GM23248 (cell line): Measurements from ENCODE around the gene CD300A. TPM values are rescaled to one million over a fixed set of nuclear protein-coding genes. Genes with fewer than 3 reads are reported as not detected.
"Not testable (repeated sequence)": the region's sequence is repeated elsewhere in the genome, so short reads cannot be mapped to it uniquely, and the experiment has no call there.

Experiments used
- DNase-seq: peaks from one replicate; pipeline ENCODE4 v3.0.0-alpha.2; 2015
- H2AFZ ChIP-seq: fragments of 200-600 bp; sonication (generic); 2 replicates; pipeline ENCODE4 v1.6.1; 2016; ENCODE audit warnings: antibody characterized with exemption
- H3F3A ChIP-seq: fragments of 200-600 bp; sonication (generic); 2 replicates; pipeline ENCODE4 v1.6.1; 2016; ENCODE audit warnings: mild to moderate bottlenecking, antibody characterized with exemption, mixed run types; ENCODE audit not compliant: insufficient read depth
- H3K27ac ChIP-seq: fragments of 200-600 bp; sonication (generic); 2 replicates; pipeline ENCODE4 v1.5.1; 2016; ENCODE audit warnings: mild to moderate bottlenecking
- H3K27me3 ChIP-seq: fragments of 200-600 bp; sonication (generic); replicated peaks from 2 replicates; pipeline ENCODE4 v1.6.1; 2016; ENCODE audit warnings: mild to moderate bottlenecking; ENCODE audit not compliant: insufficient read depth
- H3K36me3 ChIP-seq: fragments of 200-600 bp; sonication (generic); 2 replicates; pipeline ENCODE4 v1.6.1; 2016; ENCODE audit warnings: low read depth, mild to moderate bottlenecking
- H3K4me1 ChIP-seq: fragments of 200-600 bp; sonication (generic); 2 replicates; pipeline ENCODE4 v1.6.1; 2016; ENCODE audit warnings: mild to moderate bottlenecking; ENCODE audit not compliant: insufficient read depth
- H3K4me2 ChIP-seq: fragments of 200-600 bp; sonication (generic); one replicate; pipeline ENCODE4 v1.6.1; 2016; ENCODE audit warnings: mild to moderate bottlenecking; ENCODE audit not compliant: unreplicated experiment
- H3K4me3 ChIP-seq: fragments of 200-600 bp; sonication (generic); 2 replicates; pipeline ENCODE4 v1.5.1; 2016; ENCODE audit warnings: mild to moderate bottlenecking
- H3K79me2 ChIP-seq: fragments of 200-600 bp; sonication (generic); 2 replicates; pipeline ENCODE4 v1.6.1; 2016; ENCODE audit warnings: mild to moderate bottlenecking; ENCODE audit not compliant: insufficient read depth
- H3K9ac ChIP-seq: fragments of 200-600 bp; sonication (generic); 2 replicates; pipeline ENCODE4 v1.6.1; 2016; ENCODE audit warnings: mild to moderate bottlenecking
- H3K9me2 ChIP-seq: fragments of 200-600 bp; sonication (generic); 2 replicates; pipeline ENCODE4 v1.6.1; 2016; ENCODE audit warnings: mixed run types, mild to moderate bottlenecking, moderate library complexity; ENCODE audit not compliant: insufficient read depth
- H3K9me3 ChIP-seq: fragments of 200-600 bp; sonication (generic); one replicate; pipeline ENCODE4 v1.6.1; 2017; ENCODE audit warnings: low read depth
- H4K20me1 ChIP-seq: fragments of 200-600 bp; sonication (generic); 2 replicates; pipeline ENCODE4 v1.6.0; 2016; ENCODE audit not compliant: insufficient read depth
- EZH2 ChIP-seq: fragments of 200-600 bp; sonication (generic); IDR thresholded peaks from 2 replicates; pipeline ENCODE4 v1.6.1; 2018; ENCODE audit warnings: antibody characterized with exemption, mild to moderate bottlenecking; ENCODE audit not compliant: insufficient read depth, poor library complexity, severe bottlenecking
- EZH2phosphoT487 ChIP-seq: fragments of 200-600 bp; sonication (generic); IDR thresholded peaks from 2 replicates; pipeline ENCODE4 v1.6.1; 2018; ENCODE audit warnings: antibody characterized with exemption, moderate library complexity, mild to moderate bottlenecking, low read depth; ENCODE audit not compliant: insufficient read depth
- WGBS, 2 experiments: methylation state at CpG; one replicate each; pipeline ENCODE4 v1.1.6; 2015 to 2017; ENCODE audit warnings: low lambda C conversion rate in 2 of 2, low coverage in 1 of 2; ENCODE audit errors: missing lambda C conversion rate in 2 of 2; 5-methylcytosine and 5-hydroxymethylcytosine counted together
- in situ Hi-C: fragments of 300-500 bp; cut with MboI; formaldehyde crosslinking; loops from 2 replicates; pipeline ENCODE4 v1.15.0; 2020
- polyA plus RNA-seq: library from polyadenylated mRNA; unstranded; fragments of >200 nt; fragmentation: Nextera tagmentation; extraction: Ambion mirVana; gene quantifications from 2 replicates; pipeline ENCODE4 v1.2.1, GENCODE V29; 2016
- total RNA-seq: library from RNA; depleted of rRNA; stranded (reverse); fragments of >200 nt; shearing (Covaris generic); gene quantifications from 2 replicates; pipeline ENCODE4 v1.2.3, GENCODE V29; 2014

The CD300A gene
- total and polyA plus RNA-seq, 2 experiments from 2014 or later, result not detected

GRCh38 chr17:74502861-74503260, 36.4 kb downstream of the CD300A start:
- Histone ChIP-seq H3K4me1 (no peaks in the 10 kb centered on the region), H3K4me2 (no peak overlapping the region), H3K9ac (no peak overlapping the region), H3K27ac (no peak overlapping the region), H3K9me3 (no peaks in the 10 kb centered on the region), H4K20me1 (no peaks in the 10 kb centered on the region), H3F3A (no peaks in the 10 kb centered on the region), H3K27me3 (no peaks in the 10 kb centered on the region), H3K9me2 (no peaks in the 10 kb centered on the region), H2AFZ (no peak overlapping the region), H3K36me3 (no peaks in the 10 kb centered on the region), H3K4me3 (no peak overlapping the region), H3K79me2 (no peaks in the 10 kb centered on the region)
- WGBS, 2 experiments, result 62 to 76% methylated on average over 6 of the region's 6 CpGs
- DNase-seq, result no peak
- TF ChIP-seq EZH2phosphoT487, result no peak
- no peak for TF ChIP-seq EZH2
- in situ Hi-C loops, result no loop called here

- H3K9me3 ChIP-seq, H3K27ac ChIP-seq, H3K9me2 ChIP-seq, H3K9ac ChIP-seq, H4K20me1 ChIP-seq, H3K4me2 ChIP-seq, H3K79me2 ChIP-seq, in situ Hi-C loops, H3K36me3 ChIP-seq, H3K27me3 ChIP-seq, H2AFZ ChIP-seq, H3K4me3 ChIP-seq, H3K4me1 ChIP-seq, H3F3A ChIP-seq: not testable (repeated sequence)
- WGBS, 2 experiments, result 55 to 58% methylated on average over 5 of the region's 5 CpGs
- DNase-seq, result peak; percentile 36
Measured at GRCh38 chr17:74503949-74504348, 37.5 kb downstream of the CD300A start.

GRCh38 chr17:74508156-74508555, 41.7 kb downstream of the CD300A start:
- Histone ChIP-seq H3K4me1 (peaks cover 18% of the 10 kb centered on the region), H2AFZ (no peak overlapping the region), H3K4me2 (no peak overlapping the region), H4K20me1 (no peaks in the 10 kb centered on the region), H3K9ac (no peak overlapping the region), H3K36me3 (no peaks in the 10 kb centered on the region), H3K79me2 (no peaks in the 10 kb centered on the region), H3K27ac (no peak overlapping the region), H3K9me3 (no peaks in the 10 kb centered on the region), H3K9me2 (no peaks in the 10 kb centered on the region), H3F3A (peaks cover 19% of the 10 kb centered on the region), H3K27me3 (no peaks in the 10 kb centered on the region), H3K4me3 (no peak overlapping the region)
- no peak for DNase-seq
- TF ChIP-seq EZH2 (no peak), EZH2phosphoT487 (no peak)
- in situ Hi-C loops, result no loop called here

DNA sequence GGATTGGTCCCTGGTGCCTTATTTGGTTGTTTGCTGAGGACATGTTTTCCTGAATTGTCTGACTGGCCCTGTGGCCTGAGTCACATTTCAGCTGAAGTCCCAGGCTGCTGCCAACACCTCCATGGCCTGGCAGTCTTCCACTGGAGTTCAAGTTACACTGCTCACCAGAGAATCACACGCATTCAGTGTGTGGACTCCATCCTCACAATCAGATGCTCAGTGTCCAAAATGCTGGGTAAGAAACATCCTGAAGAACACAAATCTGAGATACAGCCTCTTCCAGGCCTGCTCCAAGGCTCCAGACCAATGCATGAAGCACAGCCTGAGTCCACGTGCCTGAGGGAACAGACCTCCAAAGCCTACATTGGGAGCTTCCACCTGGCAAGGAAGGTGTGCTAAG, 45.6 kb downstream of the CD300A start:
- Histone ChIP-seq H4K20me1 (no peaks in the 10 kb centered on the region), H3K27me3 (no peaks in the 10 kb centered on the region), H3K4me2 (peak overlapping the region; percentile 80), H3K9me2 (no peaks in the 10 kb centered on the region), H3K27ac (peak overlapping the region; percentile 98), H3F3A (peaks cover 36% of the 10 kb centered on the region), H3K9me3 (no peaks in the 10 kb centered on the region), H2AFZ (peak overlapping the region; percentile 15; the same call in 1 of the 2 replicates), H3K79me2 (no peaks in the 10 kb centered on the region), H3K4me1 (peaks cover 18% of the 10 kb centered on the region), H3K9ac (peak overlapping the region; percentile 82), H3K36me3 (no peaks in the 10 kb centered on the region), H3K4me3 (no peak overlapping the region)
- TF ChIP-seq EZH2phosphoT487 (no peak), EZH2 (no peak)
- in situ Hi-C loops, result no loop called here
- WGBS, 2 experiments, result 33 to 39% methylated on average over 2 of the region's 2 CpGs
- DNase-seq, result peak; percentile 94

- H4K20me1 ChIP-seq, result no peaks in the 10 kb centered on the region
- no peaks in the 10 kb centered on the region for H3K27me3 ChIP-seq
- H3K4me3 ChIP-seq, result no peak overlapping the region
- peaks cover 36% of the 10 kb centered on the region for H3F3A ChIP-seq
- TF ChIP-seq EZH2, result no peak
- TF ChIP-seq EZH2phosphoT487, result no peak
- no peaks in the 10 kb centered on the region for H3K9me2 ChIP-seq
- in situ Hi-C loops, result no loop called here
- peak; percentile 94 for DNase-seq
- peak overlapping the region; percentile 98 for H3K27ac ChIP-seq
- no peaks in the 10 kb centered on the region for H3K9me3 ChIP-seq
- H2AFZ ChIP-seq, result no peak overlapping the region
- H3K4me2 ChIP-seq, result peak overlapping the region; percentile 80
- no peaks in the 10 kb centered on the region for H3K36me3 ChIP-seq
- 20 to 21% methylated on average over 7 of the region's 7 CpGs for WGBS, 2 experiments
- peaks cover 18% of the 10 kb centered on the region for H3K4me1 ChIP-seq
- peak overlapping the region; percentile 82 for H3K9ac ChIP-seq
- H3K79me2 ChIP-seq, result no peaks in the 10 kb centered on the region
Measured at GRCh38 chr17:74512624-74513091, 46.2 kb downstream of the CD300A start.
